Subcutaneous adipose tissue (tissue), 4 donors: ENCODE measurements around the gene PARVB. TPM values are rescaled to one million over a fixed set of nuclear protein-coding genes. Genes with fewer than 3 reads are reported as not detected.

Source experiments
- total RNA-seq, 4 donors: library from RNA; depleted of rRNA; stranded (reverse); fragments of >200 nt; gene quantifications; one replicate each; pipeline ENCODE4 v1.1.0, GENCODE V29; 2016
- TF ChIP-seq, protein P1 (sequence below): fragments of 450-650 bp; IDR thresholded peaks from one replicate; pipeline ENCODE4 v1.5.1; 2016; ENCODE audit warnings: low read depth, mild to moderate bottlenecking, control low read depth, antibody characterized with exemption, moderate library complexity

PARVB gene
- total RNA-seq, 4 donors from 2014 or later, result 47.8 to 175 (median 52.8) TPM

DNA sequence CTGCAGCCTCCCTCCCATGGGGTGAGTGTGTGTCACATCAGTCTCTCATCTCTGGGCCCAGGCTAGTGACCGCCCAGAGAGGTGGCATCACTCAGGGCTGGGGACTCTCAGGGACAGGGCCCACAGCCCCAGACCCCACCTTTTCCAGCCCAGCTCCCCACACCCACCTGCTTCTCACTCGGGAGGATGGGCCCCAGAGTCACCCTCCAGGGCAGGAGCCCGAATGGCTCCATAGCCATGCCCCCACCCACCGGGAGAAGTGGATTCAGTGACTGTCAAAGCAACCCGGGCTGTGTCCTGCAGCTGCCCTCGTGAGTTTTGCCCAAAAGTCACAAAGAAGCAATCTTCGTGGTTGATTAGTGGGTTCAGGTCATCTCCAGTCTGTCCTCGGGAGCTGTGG is 182.6 kb downstream of the PARVB start:
- TF ChIP-seq, protein P1, sequence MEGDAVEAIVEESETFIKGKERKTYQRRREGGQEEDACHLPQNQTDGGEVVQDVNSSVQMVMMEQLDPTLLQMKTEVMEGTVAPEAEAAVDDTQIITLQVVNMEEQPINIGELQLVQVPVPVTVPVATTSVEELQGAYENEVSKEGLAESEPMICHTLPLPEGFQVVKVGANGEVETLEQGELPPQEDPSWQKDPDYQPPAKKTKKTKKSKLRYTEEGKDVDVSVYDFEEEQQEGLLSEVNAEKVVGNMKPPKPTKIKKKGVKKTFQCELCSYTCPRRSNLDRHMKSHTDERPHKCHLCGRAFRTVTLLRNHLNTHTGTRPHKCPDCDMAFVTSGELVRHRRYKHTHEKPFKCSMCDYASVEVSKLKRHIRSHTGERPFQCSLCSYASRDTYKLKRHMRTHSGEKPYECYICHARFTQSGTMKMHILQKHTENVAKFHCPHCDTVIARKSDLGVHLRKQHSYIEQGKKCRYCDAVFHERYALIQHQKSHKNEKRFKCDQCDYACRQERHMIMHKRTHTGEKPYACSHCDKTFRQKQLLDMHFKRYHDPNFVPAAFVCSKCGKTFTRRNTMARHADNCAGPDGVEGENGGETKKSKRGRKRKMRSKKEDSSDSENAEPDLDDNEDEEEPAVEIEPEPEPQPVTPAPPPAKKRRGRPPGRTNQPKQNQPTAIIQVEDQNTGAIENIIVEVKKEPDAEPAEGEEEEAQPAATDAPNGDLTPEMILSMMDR, result no peak

DNA sequence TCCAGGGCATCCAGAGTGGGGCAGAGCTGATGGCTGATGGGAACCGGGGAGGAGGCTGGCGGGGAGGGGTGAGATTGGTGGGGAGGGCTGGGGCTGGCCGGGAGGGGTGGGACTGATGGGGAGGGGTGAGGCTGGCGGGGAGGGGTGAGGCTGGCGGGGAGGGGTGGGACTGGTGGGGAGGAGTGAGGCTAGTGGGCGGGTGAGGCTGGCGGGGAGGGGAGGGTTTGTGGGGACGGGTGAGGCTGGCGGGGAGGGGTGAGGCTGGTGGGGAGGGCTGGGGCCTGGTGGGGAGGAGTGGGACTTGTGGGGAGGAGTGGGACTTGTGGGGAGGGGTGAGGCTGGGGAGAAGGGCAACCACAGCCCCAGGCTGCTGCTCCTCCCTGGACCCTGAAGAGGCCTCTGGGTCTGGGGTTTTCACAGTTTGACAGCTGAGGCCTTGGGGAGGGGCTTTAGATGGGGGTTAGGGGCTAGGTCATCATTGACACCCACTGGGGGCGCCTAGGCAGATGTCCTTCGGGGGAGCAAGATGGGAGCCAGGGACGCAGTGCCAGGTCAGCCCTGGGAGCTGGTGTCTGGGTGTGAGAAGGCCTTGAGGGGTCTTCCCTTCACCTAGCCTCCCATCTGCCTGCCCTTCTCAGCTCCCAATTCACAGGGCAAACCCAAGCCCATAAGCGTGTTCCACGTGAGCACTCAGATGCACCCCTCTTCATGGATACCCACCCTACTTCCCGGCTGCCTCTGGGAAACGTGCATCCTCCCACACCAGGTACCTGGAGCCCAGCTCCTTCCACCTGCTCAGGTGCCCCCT is 183.3 kb downstream of the PARVB start:
- TF ChIP-seq, protein P1, result no peak

DNA sequence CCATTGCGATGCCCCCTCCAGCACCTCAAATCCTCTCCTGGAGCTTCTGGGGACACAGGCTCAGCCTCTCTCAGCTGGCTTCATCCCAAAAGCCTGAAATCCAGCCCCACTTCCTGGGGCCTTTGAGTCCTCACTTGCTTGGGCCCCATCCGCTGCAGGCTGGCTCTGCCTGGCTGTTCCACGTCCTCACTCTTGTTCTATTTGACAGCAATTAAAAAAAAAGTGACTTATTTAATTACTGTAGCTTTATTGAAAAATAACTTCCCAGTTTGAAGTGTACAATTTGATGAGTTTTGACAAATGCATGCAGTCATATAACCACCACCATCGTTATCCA is 183.8 kb downstream of the PARVB start:
- TF ChIP-seq, protein P1, result no peak

DNA sequence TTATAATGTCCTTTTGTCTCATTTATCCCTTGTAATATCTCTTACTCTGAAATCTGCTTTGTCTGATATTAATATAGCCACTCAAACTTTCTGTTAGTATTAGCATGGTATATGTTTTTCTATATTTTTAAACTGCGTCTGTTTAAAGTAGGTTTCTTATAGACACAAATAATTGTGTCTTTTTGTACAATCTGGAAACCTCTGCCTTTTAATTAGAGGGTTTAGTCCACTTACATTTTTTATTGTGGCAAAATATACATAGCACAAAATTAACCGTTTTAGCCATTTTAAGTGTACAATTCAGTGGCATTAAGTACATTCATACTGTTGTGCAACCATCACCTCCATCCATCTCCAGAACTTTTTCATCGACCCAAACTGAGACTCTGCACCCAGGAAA is 185.2 kb downstream of the PARVB start:
- TF ChIP-seq, protein P1, result no peak

DNA sequence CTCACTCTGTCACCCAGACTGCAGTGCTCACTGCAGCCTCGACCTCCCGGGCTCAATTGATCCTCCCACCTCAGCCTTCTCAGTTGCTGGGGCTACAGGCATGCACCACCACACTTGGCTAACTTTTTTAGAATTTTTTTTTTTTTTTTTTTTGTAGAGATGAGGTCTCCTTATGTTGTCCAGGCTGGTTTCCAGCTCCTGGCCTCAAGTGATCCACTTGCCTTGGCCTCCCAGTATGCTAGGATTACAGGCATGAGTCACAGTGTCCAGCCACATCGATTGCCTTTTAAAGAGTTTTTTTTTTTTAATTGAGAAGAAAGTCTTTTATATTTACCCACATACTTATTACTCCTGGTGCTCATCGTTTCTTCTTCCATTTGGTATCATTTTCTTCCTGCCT is 186.6 kb downstream of the PARVB start:
- TF ChIP-seq, protein P1, result no peak

DNA sequence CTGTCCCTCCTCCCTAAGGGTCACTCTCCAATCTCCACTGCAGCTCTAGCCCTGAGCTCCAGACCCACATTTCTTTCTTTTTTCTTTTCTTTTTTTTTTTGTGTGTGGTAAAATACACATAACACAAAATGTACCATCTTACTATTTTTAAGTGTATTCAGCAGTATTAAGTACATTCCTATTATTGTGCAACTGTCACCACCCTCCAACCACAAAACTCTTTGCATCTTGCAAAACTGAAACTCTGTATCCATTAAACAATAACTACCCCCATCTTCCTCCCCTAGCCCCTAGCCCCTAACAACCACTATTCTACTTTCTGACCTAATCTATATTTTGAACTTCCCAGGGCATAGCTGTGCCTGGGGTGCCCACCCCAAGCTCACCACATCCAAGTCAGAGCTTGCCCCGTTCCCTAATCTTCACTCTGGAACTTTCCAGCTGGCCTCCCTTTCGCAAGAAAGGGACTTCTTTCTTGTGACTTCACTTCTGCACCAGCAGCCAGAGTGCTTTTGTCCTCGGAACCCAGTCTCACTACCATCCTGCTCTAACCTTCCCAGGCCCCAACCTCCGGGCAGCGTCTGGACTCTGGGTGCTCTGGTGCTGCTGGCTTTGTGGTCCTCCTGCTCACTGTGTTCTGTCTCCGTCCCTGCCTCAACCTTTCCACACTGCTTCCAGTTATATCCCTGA is 187.3 kb downstream of the PARVB start:
- TF ChIP-seq, protein P1, result no peak
